Neural progenitor cell (in vitro differentiated cells): ENCODE results near the gene MID1.

ENCODE experiments used
- EZH2phosphoT487 ChIP-seq: fragments of 200-600 bp; sonication (generic); IDR thresholded peaks from 2 replicates; pipeline ENCODE4 v1.6.1; 2017; ENCODE audit warnings: antibody characterized with exemption
- TF ChIP-seq, protein P1 (sequence below): fragments of 200-600 bp; sonication (generic); IDR thresholded peaks from 2 replicates; pipeline ENCODE4 v1.5.1; 2017; ENCODE audit warnings: antibody characterized with exemption, mild to moderate bottlenecking

GRCh38 chrX:10514891-10515290 is 105.5 kb downstream of the MID1 start:
- TF ChIP-seq, protein P1, sequence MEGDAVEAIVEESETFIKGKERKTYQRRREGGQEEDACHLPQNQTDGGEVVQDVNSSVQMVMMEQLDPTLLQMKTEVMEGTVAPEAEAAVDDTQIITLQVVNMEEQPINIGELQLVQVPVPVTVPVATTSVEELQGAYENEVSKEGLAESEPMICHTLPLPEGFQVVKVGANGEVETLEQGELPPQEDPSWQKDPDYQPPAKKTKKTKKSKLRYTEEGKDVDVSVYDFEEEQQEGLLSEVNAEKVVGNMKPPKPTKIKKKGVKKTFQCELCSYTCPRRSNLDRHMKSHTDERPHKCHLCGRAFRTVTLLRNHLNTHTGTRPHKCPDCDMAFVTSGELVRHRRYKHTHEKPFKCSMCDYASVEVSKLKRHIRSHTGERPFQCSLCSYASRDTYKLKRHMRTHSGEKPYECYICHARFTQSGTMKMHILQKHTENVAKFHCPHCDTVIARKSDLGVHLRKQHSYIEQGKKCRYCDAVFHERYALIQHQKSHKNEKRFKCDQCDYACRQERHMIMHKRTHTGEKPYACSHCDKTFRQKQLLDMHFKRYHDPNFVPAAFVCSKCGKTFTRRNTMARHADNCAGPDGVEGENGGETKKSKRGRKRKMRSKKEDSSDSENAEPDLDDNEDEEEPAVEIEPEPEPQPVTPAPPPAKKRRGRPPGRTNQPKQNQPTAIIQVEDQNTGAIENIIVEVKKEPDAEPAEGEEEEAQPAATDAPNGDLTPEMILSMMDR: no peak
- TF ChIP-seq EZH2phosphoT487: no peak
